NCI-H128 (cell line): ENCODE measurements around the gene CARS1.

ENCODE experiments used
- DNase-seq: peaks from one replicate; lab custom pipeline; 2025; ENCODE audit not compliant: unreplicated experiment; lab: John Stamatoyannopoulos, UW

CARS1 gene

DNA sequence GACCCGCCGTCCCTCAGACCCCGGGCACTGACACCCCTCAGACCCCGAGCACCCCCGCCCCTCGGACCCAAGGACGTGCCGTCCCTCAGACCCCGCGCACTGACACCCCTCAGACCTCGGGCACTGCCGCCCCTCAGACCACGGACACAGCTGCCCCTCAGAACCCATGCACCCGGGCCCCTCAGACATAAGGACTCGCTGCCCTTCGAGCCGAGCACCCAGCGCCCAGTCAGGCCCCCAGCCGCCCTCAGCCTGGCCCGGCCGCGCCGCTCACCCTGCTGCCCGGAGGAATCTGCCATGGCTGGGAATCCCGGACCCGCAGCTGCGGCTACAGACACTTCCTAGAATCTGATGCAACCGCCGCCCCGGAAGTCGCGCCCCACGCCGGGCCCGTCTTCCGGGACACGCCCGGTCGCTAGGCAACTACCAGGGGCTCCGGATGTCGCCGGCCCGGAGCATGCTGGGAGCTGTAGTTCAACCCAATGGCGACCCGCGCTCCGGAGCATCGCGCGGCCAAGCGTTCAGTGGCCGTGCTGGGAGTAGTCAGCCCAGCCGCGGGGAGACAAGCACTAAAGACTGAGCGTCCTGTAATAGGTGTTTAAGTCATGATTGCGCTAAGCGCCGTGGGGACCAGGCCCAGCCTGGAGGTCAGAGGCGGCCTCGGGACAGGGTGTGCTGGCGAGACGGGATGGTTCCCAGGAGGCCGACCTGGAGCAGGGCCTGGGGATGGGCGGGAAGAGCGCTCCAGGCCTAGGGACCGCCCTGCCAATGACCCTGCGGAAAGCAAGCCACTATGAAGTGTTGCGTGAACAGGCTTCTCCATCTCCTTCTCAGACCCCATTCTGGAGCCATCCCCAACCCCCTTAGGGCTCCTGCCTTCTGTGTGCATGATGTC is at the start of gene CARS1:
Gene CARS1, minus strand, starts transcription at position 355 of the 895 bp plus-strand sequence. Its CDS starts 56 bp downstream, at position 299.
- peak; percentile 84 for DNase-seq

DNA sequence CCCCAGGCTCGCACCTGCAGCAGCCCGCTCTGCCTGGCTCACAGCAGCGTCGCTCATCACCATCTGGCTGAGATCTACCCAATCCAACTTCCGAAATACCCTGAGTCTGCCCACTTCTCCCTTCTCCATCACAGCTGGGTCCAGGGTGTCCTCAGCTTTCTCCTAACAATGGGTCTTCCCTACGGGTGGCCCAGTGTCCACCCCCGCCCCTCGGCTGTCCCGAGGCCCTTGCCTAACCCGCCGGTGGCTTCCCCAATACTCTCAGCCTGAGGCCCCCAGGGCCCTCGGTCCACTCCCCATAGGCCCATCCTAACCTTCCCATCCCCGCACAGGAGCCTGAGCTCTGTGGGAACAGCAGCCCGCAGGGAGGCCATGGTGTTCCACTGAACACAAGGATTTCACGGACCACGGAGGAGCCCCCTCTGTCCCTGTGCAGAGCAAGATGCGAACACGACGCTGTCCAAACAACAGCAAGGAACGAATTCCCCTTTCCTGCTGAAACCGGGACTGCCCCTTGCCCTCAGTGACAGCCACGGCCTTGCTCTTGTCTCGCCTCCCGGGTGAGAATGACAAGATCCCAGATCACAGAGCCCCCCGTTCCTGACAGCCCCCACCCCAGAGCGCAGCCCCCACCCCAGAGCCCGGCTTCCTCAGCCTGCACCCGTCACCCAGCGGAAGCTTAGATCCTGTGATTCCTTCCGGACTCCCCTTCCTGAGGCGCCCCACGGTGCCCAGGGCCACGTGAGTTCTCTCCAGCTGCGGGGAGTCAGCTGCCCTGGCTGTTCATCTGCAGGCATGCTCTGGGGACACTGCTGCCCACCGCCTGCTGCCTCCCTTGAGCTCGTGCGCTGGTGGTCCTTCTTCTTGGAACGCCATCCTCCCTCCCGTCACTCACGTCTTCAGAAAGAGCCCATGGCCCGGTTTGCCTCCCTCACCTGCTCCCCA is 48.8 kb upstream of the CARS1 start:
- no peak for DNase-seq

DNA sequence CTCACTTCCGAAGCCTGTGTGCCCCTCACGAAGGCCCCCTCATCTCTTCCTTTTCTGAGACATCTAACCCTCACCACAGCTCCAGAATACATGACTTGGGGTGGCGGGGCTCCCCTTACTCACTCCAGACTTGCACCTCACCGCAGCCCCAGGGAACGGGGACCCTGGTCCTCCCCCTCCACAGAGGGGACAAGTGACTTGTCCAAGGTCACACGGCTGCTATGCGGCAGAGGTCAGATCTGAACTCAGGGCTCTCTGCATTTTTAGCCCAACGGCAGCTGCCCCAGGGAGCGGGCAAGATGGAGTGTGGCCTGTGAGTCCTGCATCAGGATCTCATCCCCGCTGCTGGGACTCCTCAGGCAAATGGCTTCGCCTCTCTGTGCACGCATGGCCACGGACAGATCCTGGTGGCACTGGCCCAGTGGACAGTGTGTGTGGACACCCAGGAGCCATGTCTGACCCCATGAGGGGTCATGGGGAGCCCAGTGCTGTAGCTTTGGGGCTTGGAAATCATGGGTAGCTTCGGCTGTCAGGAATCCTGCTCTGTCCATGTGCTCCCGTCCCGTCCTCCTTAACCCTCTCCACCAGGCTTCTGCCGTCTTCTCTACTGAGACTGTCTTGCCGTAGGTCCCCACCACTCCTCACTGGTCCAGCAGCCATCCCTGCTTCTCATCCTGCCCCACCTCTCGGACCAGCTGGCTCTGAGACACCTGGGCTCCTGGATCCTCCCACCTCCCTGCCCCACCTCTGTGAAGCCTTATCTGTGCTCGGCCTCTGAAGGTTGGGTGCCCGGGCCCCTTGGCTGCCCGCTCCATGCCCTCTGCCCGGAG is 48.0 kb upstream of the CARS1 start:
- no peak for DNase-seq

DNA sequence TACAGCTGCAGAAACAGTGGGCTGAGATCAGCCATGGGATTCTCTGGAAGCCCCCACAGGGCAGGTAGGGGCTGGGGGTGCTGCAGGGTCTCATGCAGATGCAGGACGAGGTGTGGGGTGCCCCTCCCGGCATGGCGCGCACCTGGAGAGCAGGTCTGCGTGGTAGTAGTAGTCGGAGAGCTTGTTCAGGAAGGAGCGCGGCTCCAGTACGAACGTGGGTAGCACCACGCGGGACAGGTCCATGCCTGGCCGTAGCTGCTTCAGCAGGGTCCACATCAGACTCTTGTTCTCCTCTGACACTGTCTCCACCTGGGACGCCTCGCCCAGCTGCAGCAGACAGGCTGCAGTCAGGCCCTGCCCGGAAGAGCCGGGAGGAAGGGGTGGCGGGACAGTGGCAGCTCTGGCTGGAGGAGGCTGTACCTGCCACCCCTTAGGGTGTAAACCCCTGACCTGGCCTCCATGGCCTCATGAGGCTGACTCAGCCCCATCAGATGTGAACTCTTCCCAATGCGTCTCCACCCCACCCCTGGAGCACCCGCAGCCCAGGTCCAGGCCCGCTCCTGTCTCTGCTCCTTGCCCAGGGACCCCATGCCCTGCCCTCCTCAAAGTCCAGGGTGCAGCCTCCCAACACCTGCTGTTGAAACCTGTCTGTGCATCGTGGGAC is 47.0 kb upstream of the CARS1 start:
- no peak for DNase-seq

DNA sequence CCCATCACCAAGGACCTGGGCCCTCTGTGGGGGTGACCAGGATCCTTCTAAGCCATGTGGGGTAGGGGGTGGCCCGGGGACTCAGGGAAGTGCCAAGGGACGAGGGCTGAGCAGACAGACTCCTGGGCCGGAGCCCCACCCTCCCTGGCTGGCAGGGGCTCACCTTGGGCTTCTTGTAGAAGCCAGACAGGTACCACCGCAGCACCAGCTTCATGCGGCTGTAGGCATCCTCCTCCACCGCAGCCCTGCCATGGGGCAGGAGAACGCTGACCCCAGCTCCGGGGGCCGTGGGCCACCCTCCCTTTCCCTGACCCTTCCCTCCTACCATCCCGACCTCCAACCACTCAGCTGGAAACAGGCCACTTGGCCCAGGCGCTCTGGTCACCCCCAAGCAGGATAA is 45.9 kb upstream of the CARS1 start:
- no peak for DNase-seq

DNA sequence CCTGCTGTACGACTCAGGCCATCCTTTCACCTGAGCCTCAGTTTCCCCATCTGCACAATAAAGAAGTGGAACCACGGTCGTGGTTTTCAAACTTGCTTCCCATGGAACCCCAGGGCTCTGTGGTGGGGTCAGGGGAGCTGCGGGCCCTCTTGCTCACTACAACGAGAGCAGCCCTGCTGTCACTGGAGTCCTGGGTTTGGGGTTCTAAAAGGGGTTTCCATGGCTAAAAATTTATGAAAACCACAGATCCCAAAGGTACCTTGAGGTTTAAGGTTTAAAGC is 45.4 kb upstream of the CARS1 start:
- no peak for DNase-seq

DNA sequence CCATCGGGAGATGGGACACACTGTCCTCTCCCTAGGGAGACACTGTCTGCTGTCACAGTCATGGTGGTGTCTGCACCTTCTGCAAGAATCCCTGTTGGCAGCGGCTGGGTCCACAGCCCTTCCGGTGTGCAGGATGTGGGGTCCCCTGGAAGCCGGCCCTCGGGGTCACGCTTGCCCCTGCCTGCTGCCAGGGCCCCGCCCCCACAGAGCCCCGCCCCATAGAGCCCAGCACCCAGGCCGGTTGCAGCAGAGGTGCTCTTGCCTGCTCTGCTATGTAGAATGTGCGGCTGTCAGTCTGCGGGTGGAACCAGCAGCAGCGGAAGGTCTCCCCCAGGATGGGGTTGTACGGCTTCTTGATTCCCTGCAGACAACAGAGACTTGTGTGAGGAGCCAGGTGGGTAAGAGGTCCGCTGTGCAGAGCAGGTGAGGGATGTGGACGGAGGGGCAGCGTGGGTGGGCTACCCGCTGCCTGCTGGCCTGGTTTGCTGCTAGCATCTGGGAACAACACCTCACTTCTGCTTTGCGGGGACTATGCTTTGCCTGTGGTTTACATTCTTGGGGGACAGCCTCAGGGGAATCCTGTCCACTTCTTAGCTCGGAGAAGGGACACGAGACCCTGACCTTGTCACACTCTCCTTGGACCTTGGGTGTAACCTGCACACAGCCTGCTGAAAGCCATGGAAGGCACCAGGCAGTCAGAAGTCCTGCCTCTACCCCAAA is 44.9 kb upstream of the CARS1 start:
- no peak for DNase-seq

DNA sequence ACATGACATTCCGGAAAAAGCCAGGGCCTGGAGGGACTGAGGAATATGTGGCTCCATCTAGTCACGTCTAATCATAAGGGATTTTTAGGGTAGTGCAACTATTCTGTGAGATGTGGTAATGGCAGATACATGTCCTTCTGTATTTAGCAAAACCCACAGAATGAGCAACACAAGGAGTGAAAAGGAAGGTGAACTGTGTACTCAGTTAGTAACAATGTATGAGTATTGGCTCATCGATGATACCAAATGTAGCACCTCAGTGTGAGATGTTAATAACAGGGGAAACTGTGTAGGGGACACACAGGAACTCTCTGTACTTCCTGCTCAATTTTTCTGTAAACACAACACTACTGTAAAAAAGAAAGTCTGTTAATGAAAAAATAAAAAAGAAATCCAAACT is 42.0 kb upstream of the CARS1 start:
- DNase-seq: no peak

DNA sequence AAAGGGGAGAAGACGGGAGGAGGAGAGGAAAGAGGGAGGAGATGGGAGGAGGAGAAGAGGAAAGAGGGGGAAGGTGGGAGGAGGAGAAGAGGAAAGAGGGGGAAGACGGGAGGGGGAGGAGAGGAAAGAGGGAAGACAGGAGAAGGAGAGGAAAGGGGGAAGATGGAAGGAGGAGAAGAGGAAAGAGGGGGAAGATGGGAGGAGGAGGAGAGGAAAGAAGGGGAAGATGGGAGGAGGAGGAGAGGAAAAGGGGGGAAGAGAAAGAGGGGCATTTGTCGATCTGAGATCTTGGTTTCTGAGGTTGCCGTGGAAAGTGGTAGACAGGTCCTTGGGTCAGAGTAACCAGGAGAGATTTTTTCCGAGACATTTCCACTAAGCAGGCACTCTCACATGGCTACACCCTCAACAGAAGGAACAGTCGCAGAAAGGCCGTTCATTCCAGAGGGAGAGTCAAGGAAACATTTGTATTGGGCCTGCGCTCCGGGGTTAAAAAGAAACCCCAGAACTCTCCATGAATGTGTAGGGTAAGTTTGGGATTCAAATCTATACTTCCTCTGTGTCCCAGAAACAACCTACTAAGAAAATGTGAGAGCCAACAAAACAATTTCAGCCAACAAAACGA is 39.8 kb upstream of the CARS1 start:
- DNase-seq: no peak

DNA sequence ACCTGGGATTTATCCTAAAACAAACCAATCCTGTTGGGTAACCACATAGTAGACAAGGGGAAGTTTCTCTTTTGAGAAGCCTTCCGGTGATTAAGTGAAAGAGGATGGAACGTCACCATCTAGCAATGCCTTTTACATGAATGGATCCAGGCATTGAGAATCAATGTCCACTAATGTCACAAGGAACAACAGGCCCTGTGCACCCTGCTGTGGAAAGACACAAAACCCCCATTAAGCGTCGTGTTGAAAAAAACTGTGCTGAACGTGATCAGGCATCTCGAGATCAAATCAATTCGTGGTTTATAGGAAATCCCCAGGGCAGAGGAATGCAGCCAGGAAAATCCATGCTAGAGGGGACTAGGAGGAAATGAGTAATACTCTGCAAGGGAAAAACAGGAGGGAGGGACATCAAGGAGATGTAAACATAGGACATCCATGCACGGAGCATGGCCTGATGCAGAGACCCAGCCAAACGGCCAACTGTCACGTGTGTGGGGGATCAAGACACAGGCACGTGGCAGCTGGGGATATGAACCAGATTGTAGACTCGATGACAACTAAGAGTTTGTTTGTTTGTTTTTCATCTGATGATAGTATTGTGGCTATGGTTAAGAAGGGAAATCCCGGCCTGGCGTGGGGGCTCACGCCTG is 38.6 kb upstream of the CARS1 start:
- DNase-seq: no peak

DNA sequence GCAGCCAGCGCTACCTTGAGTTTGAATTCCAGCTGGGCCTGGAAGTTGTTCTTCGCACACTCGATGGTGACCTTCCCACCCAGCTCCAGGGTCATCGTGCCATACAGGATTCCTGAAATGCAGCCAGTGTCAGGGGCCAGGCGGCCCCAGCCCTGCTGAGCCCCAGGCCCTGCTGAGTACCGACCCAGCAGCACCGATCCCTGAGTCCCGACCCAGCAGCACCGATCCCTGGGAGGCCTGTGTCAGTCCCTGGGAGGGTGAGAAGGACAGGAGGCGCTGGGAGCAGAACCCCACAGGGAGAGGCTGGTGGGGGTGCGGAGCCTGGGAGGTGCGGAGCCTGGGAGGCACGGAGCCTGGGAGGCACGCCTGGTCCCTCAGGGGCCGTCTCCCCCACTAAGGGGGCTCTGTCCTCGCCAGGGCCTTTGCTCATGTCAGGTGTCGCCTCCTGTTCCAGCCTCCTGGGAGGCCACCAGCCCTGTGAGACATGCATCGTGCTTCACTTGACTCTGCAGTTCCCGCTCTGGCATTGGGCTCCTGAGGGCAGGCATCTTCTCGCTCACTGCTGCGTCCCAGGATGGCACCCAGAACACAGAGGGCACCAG is 37.1 kb upstream of the CARS1 start:
- DNase-seq: no peak

DNA sequence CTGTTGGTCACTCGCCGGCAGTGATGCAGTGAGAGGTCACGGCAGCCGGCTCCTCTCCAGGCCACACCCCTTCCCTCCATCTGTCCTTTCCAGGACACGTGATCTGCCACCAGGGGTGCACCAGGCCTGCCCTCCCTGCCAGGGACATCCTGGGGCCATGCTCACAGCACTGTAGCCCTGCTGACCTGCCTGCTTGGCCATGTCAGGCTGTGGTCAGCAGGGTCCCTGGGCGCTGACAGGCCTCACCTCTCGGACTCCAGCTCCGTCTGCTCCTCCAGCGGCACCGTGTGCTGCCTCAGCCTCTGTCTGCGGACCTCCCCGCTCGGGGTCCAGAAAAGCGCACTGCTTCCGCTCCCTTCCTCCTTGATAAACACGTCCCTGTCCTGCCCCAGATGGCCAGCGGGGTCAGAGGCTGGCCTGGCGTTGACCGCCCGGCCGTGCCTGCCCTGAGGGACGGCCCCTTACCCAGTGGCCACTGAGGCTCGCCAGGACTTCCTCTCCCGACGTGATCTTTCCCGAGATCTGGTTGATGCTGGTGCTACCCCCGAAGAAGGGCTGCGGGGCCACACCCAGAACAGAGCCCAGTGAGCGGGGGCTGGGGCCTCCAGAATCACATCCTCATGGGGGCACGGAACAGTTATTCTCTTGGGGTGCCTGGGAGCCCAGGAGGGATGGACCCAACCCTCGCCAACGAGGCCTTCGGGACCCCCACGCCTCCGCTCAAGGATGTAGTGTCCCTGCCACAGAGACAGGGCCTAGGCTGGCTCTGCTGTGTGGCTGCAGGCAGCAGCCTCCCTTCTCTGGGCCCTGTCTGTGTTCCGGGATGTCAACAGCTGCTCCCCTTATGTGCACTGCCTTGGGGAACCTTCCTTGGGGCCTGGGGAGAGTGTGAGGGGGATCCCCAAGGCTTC is 36.3 kb upstream of the CARS1 start:
- no peak for DNase-seq

DNA sequence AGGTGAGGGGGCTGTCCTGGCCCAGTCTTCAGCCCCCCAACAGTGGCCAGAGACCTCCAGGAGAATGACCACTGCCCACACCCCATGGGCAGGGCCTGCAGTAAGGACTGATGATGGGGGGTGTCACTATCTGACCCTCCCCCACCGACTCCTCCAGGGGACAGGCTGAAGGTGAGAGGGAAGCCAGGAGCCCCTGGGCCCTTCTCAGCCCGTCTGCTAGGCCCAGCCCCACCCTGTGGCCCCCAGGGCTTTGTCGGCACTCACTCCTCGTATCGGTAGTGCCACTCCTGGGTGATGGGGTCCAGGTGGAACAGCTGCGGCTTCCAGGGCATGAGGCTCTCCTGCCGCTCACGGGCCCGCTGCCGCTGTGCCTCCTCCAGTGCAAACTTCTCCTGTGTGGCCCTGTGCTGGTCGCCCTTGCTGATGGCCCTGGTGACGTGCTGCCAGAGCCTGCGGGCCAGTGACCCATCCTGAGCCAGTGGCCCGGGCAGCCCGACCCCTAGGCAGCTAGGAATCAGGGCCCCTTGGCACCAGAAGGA is 35.4 kb upstream of the CARS1 start:
- DNase-seq: no peak

DNA sequence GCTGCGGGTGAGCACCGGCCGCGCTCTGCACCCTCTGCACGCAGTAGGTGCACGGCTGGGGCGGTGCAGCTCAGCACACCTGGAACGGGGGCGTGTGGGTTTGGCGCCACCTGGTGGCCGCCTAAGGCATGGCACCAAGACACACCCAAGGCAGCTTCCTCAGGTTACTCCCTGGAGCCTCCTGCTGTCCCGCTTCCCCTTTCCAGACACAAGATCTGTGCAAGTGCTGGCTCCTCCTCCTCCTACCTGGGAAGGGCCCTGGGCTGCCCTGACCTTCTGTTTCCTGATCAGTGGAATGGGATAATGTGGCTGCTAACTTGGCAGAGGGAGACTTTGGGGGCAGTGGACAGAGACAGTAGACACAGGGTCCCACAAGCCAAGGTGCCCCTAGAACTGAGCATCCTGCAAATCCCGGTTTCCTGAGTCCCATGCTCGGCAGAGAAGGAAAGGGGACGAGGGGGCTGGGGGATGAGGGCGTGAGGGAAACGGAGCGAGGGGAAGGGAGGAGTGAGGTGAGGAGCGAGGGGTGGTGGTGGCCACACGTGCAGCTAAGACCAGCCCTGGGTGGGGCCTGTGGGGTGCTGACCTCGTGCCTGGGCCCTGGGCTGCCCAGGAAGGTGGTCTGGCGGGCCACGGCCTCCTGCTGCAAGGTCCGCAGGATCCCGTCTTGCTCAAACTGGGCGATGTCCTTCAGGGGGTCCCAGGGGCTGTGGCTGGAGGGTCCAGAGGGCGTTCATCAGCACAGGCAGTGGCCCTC is 34.8 kb upstream of the CARS1 start:
- DNase-seq: peak; percentile 12

DNA sequence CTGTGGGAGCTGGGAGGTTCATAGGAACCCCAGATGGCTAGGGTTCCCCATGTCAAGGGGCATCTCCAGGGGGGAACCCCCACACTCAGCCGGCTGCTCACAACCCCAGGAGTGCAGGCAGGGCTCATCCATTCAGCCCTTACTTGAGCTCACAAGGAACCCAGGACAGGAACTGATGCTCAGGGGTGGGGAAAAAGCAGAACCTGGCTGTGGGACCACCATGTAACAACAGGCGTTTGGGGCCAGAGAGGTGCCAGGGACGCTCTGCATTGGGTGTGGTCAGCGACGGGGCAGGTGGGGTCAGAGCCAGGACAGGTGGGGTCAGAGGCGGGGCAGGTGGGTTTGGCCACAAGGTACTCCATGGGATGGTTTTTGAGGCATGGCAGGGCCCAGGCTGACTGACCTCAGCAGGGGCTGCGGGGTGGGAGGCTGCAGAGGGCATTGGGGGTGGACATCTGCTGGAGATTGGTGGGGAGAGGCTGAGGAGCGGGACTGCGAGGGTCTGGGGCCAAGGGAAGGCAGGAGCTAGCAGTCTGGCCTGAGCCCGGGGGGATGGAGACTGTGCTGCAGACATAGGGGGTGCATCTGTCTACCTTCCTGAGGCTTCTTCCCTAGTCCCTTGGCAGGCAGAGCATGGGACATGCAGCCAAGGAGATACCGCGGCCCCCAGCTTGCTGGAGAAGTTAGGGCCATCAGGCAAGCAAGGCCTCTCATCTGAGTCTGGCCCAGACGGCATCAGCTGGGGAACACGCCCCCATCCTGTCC is 34.0 kb upstream of the CARS1 start:
- DNase-seq: no peak
